Testis (tissue), 3 donors: ENCODE data around the gene WDR74. TPM values are rescaled to one million over a fixed set of nuclear protein-coding genes. Genes with fewer than 3 reads are reported as not detected.
A peak's percentile ranks its signal among the peaks of the same experiment; 100 is the strongest.

Source experiments
- DNase-seq: peaks from one replicate; pipeline ENCODE4 v3.0.0-alpha.2; 2019
- H3K27ac ChIP-seq, 2 donors: fragments of 200-600 bp; sonication (generic); one replicate each; pipeline ENCODE4 v1.5.1; 2019
- H3K27me3 ChIP-seq: fragments of 200-600 bp; sonication (generic); one replicate; pipeline ENCODE4 v1.5.1; 2019
- H3K36me3 ChIP-seq: fragments of 200-600 bp; sonication (generic); one replicate; pipeline ENCODE4 v1.5.1; 2017; ENCODE audit warnings: low read depth; ENCODE audit errors: missing control alignments
- H3K4me1 ChIP-seq: fragments of 200-600 bp; sonication (generic); one replicate; pipeline ENCODE4 v1.5.1; 2019
- H3K4me3 ChIP-seq, 2 donors: fragments of 200-600 bp; sonication (generic); one replicate each; pipeline ENCODE4 v1.5.1; 2017 to 2019
- H3K9me3 ChIP-seq: fragments of 200-600 bp; sonication (generic); one replicate; pipeline ENCODE4 v1.5.1; 2017
- POLR2A ChIP-seq: fragments of 450-650 bp; IDR thresholded peaks from one replicate; pipeline ENCODE4 v1.6.1; 2017; ENCODE audit warnings: antibody characterized with exemption, mild to moderate bottlenecking, moderate library complexity
- WGBS, 2 donors: methylation state at CpG; one replicate each; pipeline ENCODE4 v1.1.5; 2018; 5-methylcytosine and 5-hydroxymethylcytosine counted together
- intact Hi-C: fragments of 100-400 bp; cut with DNase I; formaldehyde crosslinking; loops from one replicate; pipeline ENCODE4 v1.15.1; 2023; ENCODE audit warnings: low total_unique reads
- polyA plus RNA-seq: library from polyadenylated mRNA; stranded (reverse); fragments of 350-450 nt; fragmentation: Illumina TruSeq; extraction: RNeasy Lipid Tissue Mini Kit (QIAGEN cat#74804); gene quantifications from one replicate; pipeline ENCODE4 v1.2.3, GENCODE V29; 2014; ENCODE audit warnings: low read depth, low replicate concordance; ENCODE audit not compliant: insufficient read depth
- total RNA-seq, 2 donors: library from RNA; depleted of rRNA; stranded (reverse); fragments of >200 nt; gene quantifications; one replicate each; pipeline ENCODE4 v1.2.3, GENCODE V29; 2016
- TF ChIP-seq, protein P1 (sequence below), 3 experiments: fragments of 450-650 bp in 2 of 3; fragments of 200-600 bp in 1 of 3; sonication (generic) in 1 of 3; IDR thresholded peaks; one replicate each; pipeline ENCODE4 v1.5.1; 2016 to 2019; ENCODE audit warnings: antibody characterized with exemption in 3 of 3, mild to moderate bottlenecking in 2 of 3, moderate library complexity in 1 of 3

Gene WDR74
- total and polyA plus RNA-seq, 3 donors from 2014 or later = 33.4 to 46.7 (median 39.0) TPM

DNA sequence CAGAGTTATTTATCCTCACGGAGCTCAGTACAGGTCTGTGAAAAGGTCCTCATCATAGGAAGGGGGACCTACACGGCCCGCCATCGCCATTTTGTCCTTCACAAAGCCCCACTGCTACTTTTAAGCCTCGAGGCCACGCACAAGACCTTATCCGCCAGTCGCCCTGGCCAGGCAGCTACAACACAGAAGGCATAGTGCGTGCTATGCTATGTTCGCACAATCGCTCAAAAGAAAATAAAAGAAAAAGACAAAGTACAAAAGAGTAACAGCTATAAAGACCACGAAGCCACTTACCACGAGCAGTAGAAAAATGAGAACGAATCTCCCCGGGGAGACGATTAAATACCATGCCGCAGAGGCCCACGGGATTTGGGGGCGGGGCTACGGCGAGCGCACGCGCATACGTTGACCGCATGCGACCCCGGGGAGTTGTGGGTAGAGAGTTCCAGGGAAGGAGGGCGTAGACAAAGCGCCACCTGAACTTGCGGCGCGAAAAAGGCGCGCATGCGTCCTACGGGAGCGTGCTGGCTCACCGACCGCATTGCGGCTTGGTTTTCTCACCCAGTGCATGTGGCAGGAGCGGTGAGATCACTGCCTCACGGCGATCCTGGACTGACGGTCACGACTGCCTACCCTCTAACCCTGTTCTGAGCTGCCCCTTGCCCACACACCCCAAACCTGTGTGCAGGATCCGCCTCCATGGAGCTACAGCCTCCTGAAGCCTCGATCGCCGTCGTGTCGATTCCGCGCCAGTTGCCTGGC is 16.4 kb upstream of the WDR74 start:
- H3K27ac ChIP-seq = peak overlapping the region; percentile 75 to 83
- H3K4me3 ChIP-seq = peak overlapping the region; percentile 77 to 89
- H3K36me3 ChIP-seq = no peaks in the 10 kb centered on the region
- H3K9me3 ChIP-seq = no peaks in the 10 kb centered on the region
- no peaks in the 10 kb centered on the region for H3K27me3 ChIP-seq
- TF ChIP-seq POLR2A = peak; percentile 63
- TF ChIP-seq, protein P1, sequence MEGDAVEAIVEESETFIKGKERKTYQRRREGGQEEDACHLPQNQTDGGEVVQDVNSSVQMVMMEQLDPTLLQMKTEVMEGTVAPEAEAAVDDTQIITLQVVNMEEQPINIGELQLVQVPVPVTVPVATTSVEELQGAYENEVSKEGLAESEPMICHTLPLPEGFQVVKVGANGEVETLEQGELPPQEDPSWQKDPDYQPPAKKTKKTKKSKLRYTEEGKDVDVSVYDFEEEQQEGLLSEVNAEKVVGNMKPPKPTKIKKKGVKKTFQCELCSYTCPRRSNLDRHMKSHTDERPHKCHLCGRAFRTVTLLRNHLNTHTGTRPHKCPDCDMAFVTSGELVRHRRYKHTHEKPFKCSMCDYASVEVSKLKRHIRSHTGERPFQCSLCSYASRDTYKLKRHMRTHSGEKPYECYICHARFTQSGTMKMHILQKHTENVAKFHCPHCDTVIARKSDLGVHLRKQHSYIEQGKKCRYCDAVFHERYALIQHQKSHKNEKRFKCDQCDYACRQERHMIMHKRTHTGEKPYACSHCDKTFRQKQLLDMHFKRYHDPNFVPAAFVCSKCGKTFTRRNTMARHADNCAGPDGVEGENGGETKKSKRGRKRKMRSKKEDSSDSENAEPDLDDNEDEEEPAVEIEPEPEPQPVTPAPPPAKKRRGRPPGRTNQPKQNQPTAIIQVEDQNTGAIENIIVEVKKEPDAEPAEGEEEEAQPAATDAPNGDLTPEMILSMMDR (IDR thresholded peaks at IDR 0.05) = peak in 1 of 3 experiments; percentile 26
- peaks cover 31% of the 10 kb centered on the region for H3K4me1 ChIP-seq
- DNase-seq = peak; percentile 95
- 0 to 2% methylated on average over 44 to 54 of the region's 54 CpGs for WGBS, 2 donors
- intact Hi-C loops = loop anchor here (10.0 kb wide), 1 partner anchor 71 kb away; the partner anchor contains the start of gene TMEM179B

DNA sequence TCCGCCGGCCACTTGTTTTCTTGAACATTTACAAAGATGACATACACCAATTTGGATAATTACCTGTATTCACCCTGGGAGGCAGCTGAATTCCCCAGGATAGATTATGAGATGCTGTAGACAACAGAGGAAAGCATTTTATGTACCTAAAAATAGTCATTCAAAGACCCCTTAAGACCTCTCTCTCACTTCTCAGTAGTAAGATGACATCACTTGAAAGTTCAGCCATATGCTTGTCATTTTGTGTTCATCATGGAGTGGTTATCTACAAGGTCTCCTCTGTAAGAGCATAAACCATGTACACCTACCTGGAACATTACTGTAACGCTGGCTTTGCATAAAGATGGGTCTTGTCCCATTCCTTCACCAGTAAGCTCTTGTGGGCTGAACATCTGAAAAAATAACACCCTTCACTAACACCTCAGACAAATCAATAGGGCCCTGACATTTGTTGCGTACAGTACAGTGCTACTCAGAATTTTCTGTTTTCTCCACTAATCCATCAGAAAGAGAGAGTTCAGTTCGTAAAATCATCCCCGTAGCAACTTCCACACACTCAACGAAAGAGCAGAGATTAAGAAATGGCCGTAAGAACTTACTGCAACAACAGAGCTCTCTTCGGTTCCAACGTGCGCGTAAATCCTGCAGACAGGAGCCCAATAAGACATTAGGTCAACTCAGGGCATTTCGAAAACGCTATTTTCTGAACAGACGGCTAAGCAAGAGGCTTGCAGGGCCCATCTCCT is 15.6 kb upstream of the WDR74 start:
- WGBS, 2 donors = 1 to 4% methylated on average over 15 of the region's 15 CpGs
- H3K4me1 ChIP-seq = peaks cover 25% of the 10 kb centered on the region
- intact Hi-C loops = loop anchor here (10.0 kb wide), 1 partner anchor 70 kb away; the partner anchor contains the start of gene TMEM179B

DNA sequence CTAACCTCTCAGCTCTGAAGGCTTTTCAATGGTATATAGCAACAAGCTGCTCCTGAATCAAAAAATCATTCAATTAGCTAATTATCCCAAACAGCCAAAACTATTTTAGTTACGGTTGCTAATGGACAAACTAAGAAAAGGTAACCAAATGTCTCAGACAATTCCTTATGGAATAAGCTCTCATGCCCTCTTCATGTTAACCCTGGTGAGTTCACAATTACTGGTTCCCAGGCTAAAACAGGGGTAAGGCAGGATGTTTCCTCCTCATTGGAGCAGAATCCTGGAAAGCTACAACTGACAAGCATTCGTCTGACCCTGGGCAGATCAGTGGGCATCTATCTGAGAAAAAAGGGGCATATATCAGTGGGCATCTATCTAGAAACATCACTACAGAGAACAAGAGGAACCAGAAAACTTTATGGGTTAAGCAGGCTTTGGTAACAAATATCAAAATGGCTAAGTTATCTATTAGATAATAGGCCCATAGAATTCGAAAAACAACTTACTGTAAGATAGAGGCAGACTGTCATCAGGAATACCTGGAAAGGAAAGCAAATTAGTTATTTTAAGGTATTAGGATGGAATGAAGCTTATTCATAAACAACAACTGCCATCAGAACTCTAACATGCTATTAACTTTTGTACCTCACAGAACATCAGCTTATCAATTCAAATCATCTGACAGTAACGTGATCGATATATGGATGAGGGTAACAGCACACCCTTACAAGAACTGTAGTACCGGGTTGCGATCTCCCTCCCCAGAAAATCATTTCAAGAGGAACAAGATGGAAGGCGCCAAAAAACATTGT is 14.8 kb upstream of the WDR74 start:
- 12 to 18% methylated on average over 8 of the region's 8 CpGs for WGBS, 2 donors
- Histone ChIP-seq H3K4me3 (peak overlapping the region; percentile 77 to 89), H3K27ac (peak overlapping the region in 1 of 2 donors; percentile 83), H3K9me3 (no peaks in the 10 kb centered on the region), H3K4me1 (peaks cover 25% of the 10 kb centered on the region), H3K36me3 (no peaks in the 10 kb centered on the region), H3K27me3 (no peaks in the 10 kb centered on the region)
- no peak for DNase-seq
- TF ChIP-seq, protein P1 (IDR thresholded peaks at IDR 0.05) = no peak
- TF ChIP-seq POLR2A = no peak
- intact Hi-C loops = loop anchor here (10.0 kb wide), 1 partner anchor 69 kb away; the partner anchor contains the start of gene TMEM179B

More for the DNA sequence above, 15.6 kb upstream of the WDR74 start:
- no peaks in the 10 kb centered on the region for H3K9me3 ChIP-seq
- no peak for DNase-seq
- H3K4me3 ChIP-seq = peak overlapping the region; percentile 77 to 89
- H3K36me3 ChIP-seq = no peaks in the 10 kb centered on the region
- TF ChIP-seq POLR2A = no peak
- TF ChIP-seq, protein P1 (IDR thresholded peaks at IDR 0.05) = no peak
- no peaks in the 10 kb centered on the region for H3K27me3 ChIP-seq
- peak overlapping the region; percentile 75 to 83 for H3K27ac ChIP-seq

DNA sequence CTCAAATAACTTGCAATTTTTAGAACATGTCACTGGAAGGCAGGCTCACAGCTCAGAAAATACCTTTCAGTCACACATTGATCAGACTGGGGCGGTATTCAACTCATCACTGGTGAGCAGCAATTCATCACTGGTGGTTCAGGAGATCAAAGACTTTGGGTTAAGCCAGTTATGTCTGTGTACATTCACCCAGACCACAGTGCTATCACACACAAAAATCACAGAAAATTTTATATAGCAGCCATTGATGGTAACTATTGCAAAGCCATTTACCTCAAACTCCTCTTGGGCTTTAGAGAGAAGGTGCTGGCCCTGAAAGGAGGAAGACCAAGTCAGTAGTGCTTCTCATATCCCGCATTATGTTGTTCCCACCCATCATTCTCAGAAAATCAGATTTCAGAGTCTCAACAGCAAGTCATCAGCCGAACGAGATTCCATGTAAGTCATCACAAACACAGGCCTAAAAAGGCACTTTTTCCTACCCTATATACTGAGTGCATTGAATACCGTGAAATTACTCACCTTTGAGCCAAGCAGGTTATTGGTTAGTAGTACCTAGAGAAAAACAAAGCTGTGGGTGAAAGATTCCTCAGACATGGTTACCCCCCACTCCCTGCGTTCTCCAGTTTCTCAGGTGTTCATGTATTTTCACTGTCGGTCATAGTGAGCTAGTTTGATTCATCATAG is 14.0 kb upstream of the WDR74 start:
- TF ChIP-seq, protein P1 (IDR thresholded peaks at IDR 0.05) = no peak
- TF ChIP-seq POLR2A = no peak
- H3K9me3 ChIP-seq = no peaks in the 10 kb centered on the region
- 71 to 74% methylated on average over 7 of the region's 7 CpGs for WGBS, 2 donors
- intact Hi-C loops = loop anchor here (10.0 kb wide), 1 partner anchor 69 kb away; the partner anchor contains the start of gene TMEM179B
- H3K27ac ChIP-seq = no peak overlapping the region
- no peak overlapping the region for H3K4me3 ChIP-seq
- no peaks in the 10 kb centered on the region for H3K36me3 ChIP-seq
- DNase-seq = no peak
- no peaks in the 10 kb centered on the region for H3K27me3 ChIP-seq
- peaks cover 25% of the 10 kb centered on the region for H3K4me1 ChIP-seq
